HEK293T (cell line): ENCODE measurements around the gene CD82.

Experiments used
- CTCF ChIA-PET: fragments of 350-600 bp; formaldehyde crosslinking; extraction: SDS; loops from one replicate; lab custom pipeline; 2021; ENCODE audit warnings: antibody characterized with exemption, inconsistent platforms; lab: Yijun Ruan, JAX
- POLR2A ChIA-PET: fragments of 350-600 bp; formaldehyde crosslinking; extraction: SDS; loops from one replicate; lab custom pipeline; 2020; ENCODE audit warnings: antibody characterized with exemption, inconsistent platforms; lab: Yijun Ruan, JAX
- DNase-seq: peaks from one replicate; pipeline ENCODE4 v3.0.0; 2012; ENCODE audit warnings: mixed read lengths; ENCODE audit errors: extremely low spot score
- ARNT ChIP-seq: fragments of 450-650 bp; IDR thresholded peaks from 2 replicates; pipeline ENCODE4 v1.6.1; 2017; ENCODE audit warnings: mild to moderate bottlenecking
- BHLHE40 ChIP-seq: fragments of 450-650 bp; IDR thresholded peaks from 2 replicates; pipeline ENCODE4 v1.6.1; 2016; ENCODE audit warnings: mild to moderate bottlenecking, moderate library complexity, borderline replicate concordance
- CTBP1 ChIP-seq: fragments of 450-650 bp; IDR thresholded peaks from 2 replicates; pipeline ENCODE4 v1.6.1; 2016; ENCODE audit warnings: borderline replicate concordance
- ELF4 ChIP-seq: fragments of 450-650 bp; IDR thresholded peaks from 2 replicates; pipeline ENCODE4 v1.6.1; 2017; ENCODE audit warnings: antibody characterized with exemption
- FOXA1 ChIP-seq: fragments of 450-650 bp; IDR thresholded peaks from 2 replicates; pipeline ENCODE4 v1.6.1; 2016; ENCODE audit warnings: mild to moderate bottlenecking
- FOXK2 ChIP-seq: fragments of 450-650 bp; IDR thresholded peaks from 2 replicates; pipeline ENCODE4 v1.6.1; 2016; ENCODE audit warnings: mild to moderate bottlenecking
- FOXM1 ChIP-seq: fragments of 450-650 bp; IDR thresholded peaks from 2 replicates; pipeline ENCODE4 v1.6.1; 2017; ENCODE audit warnings: mild to moderate bottlenecking, borderline replicate concordance
- HDGF ChIP-seq: fragments of 450-650 bp; IDR thresholded peaks from 2 replicates; pipeline ENCODE4 v1.6.1; 2017; ENCODE audit warnings: antibody characterized with exemption, borderline replicate concordance
- L3MBTL2 ChIP-seq: fragments of 450-650 bp; conservative IDR thresholded peaks from 2 replicates; pipeline ENCODE4 v1.6.1; 2016; ENCODE audit warnings: mild to moderate bottlenecking
- LEF1 ChIP-seq: fragments of 450-650 bp; IDR thresholded peaks from 2 replicates; pipeline ENCODE4 v1.6.1; 2017; ENCODE audit warnings: mild to moderate bottlenecking, borderline replicate concordance
- NFRKB ChIP-seq: fragments of 450-650 bp; IDR thresholded peaks from 2 replicates; pipeline ENCODE4 v1.6.1; 2016; ENCODE audit warnings: mild to moderate bottlenecking, moderate library complexity
- PKNOX1 ChIP-seq: fragments of 450-650 bp; IDR thresholded peaks from 2 replicates; pipeline ENCODE4 v1.6.1; 2016
- SP1 ChIP-seq: fragments of 450-650 bp; IDR thresholded peaks from 2 replicates; pipeline ENCODE4 v1.6.1; 2017
- SUZ12 ChIP-seq: fragments of 450-650 bp; IDR thresholded peaks from 2 replicates; pipeline ENCODE4 v1.6.1; 2016; ENCODE audit warnings: mild to moderate bottlenecking
- TARDBP ChIP-seq: fragments of 450-650 bp; IDR thresholded peaks from 2 replicates; pipeline ENCODE4 v1.6.1; 2016
- ZNF384 ChIP-seq: fragments of 450-650 bp; IDR thresholded peaks from 2 replicates; pipeline ENCODE4 v1.6.1; 2016

Gene CD82

GRCh38 chr11:44522294-44522693 lies 43.2 kb upstream of the CD82 start:
- ChIA-PET POLR2A (no interaction called here), CTCF (interaction anchor here (0.7 to 1.3 kb wide), 3 partner anchors 12 to 420 kb away, joined by 3 to 5 read pairs (median 3); no protein-coding TSS in a partner anchor)
- no peak for DNase-seq
- TF ChIP-seq SUZ12, result no peak
- TF ChIP-seq NFRKB, result no peak
- TF ChIP-seq SP1, result no peak
- no peak for TF ChIP-seq FOXM1
- TF ChIP-seq BHLHE40, result no peak
- no peak for TF ChIP-seq PKNOX1
- TF ChIP-seq ARNT, result no peak
- TF ChIP-seq ZNF384, result no peak
- TF ChIP-seq ELF4, result no peak
- TF ChIP-seq L3MBTL2, result no peak

- TF ChIP-seq TARDBP (no peak), HDGF (no peak), CTBP1 (no peak), NFRKB (no peak), FOXA1 (no peak), ARNT (no peak)
- POLR2A ChIA-PET, result no interaction called here
- no peak for DNase-seq
- CTCF ChIA-PET, result interaction anchor here (0.5 to 1.2 kb wide), 6 partner anchors 13 to 437 kb away, joined by 3 to 10 read pairs (median 3); no protein-coding TSS in a partner anchor
Measured at GRCh38 chr11:44524346-44524745, 41.1 kb upstream of the CD82 start.

GRCh38 chr11:44524751-44525201 lies 40.7 kb upstream of the CD82 start:
- CTCF ChIA-PET, result interaction anchor here (0.8 to 1.2 kb wide), 2 partner anchors 91 to 92 kb away, joined by 3 to 10 read pairs; no protein-coding TSS in a partner anchor

GRCh38 chr11:44525473-44526252 lies 39.8 kb upstream of the CD82 start:
- DNase-seq, result no peak
- POLR2A ChIA-PET, result no interaction called here
- CTCF ChIA-PET, result no interaction called here
- TF ChIP-seq FOXM1 (no peak), BHLHE40 (no peak), SP1 (no peak), ARNT (no peak), SUZ12 (no peak), ZNF384 (no peak), FOXK2 (no peak), HDGF (no peak), CTBP1 (no peak), TARDBP (no peak), NFRKB (no peak), PKNOX1 (no peak), LEF1 (no peak), ELF4 (no peak), FOXA1 (no peak), L3MBTL2 (no peak)

More at GRCh38 chr11:44524751-44525201, 40.7 kb upstream of the CD82 start:
- no peak for DNase-seq
- POLR2A ChIA-PET, result no interaction called here
- no peak for TF ChIP-seq FOXK2

GRCh38 chr11:44526438-44526837 lies 39.0 kb upstream of the CD82 start:
- TF ChIP-seq FOXM1 (no peak), HDGF (no peak), ARNT (no peak), L3MBTL2 (no peak), ELF4 (no peak), SUZ12 (no peak), FOXK2 (no peak), CTBP1 (no peak), LEF1 (no peak), NFRKB (no peak), PKNOX1 (no peak), FOXA1 (no peak), ZNF384 (no peak), TARDBP (no peak), SP1 (no peak), BHLHE40 (no peak)
- POLR2A ChIA-PET, result no interaction called here
- CTCF ChIA-PET, result no interaction called here
- no peak for DNase-seq

- CTCF ChIA-PET, result no interaction called here
- POLR2A ChIA-PET, result no interaction called here
- no peak for DNase-seq
- TF ChIP-seq NFRKB (no peak), LEF1 (no peak), TARDBP (no peak), FOXM1 (no peak), PKNOX1 (no peak), BHLHE40 (no peak), L3MBTL2 (no peak), SP1 (no peak)
Measured at GRCh38 chr11:44527476-44527875, 38.0 kb upstream of the CD82 start.
